H1 (cell line): ENCODE data around the gene POLR2C. TPM values are rescaled to one million over a fixed set of nuclear protein-coding genes. Genes with fewer than 3 reads are reported as not detected.

ENCODE experiments used
- CTCF ChIA-PET: fragments of 300-600 bp; sonication (Branson Sonifier 250); formaldehyde crosslinking; loops from one replicate; lab custom pipeline; 2021; ENCODE audit not compliant: partially characterized antibody; lab: Charles Lee
- POLR2A ChIA-PET: fragments of 300-600 bp; sonication (Branson Sonifier 250); formaldehyde crosslinking; loops from one replicate; lab custom pipeline; 2021; ENCODE audit warnings: inconsistent platforms; ENCODE audit not compliant: partially characterized antibody; lab: Charles Lee
- DNase-seq, 2 experiments: peaks; one replicate each; pipeline versions ENCODE4 v3.0.0 to v3.0.0-alpha.2; 2010 to 2022; ENCODE audit warnings: low spot score in 2 of 2, low read depth in 1 of 2, mixed read lengths in 1 of 2
- FAIRE-seq: peaks from 2 replicates; lab custom pipeline; 2011; peaks lifted over from hg19 to GRCh38; lab: Jason Lieb, UNC
- H2AFZ ChIP-seq: 2 replicates; pipeline ENCODE4 v1.8.1; 2012; ENCODE audit warnings: low read length, inconsistent platforms
- H2AK5ac ChIP-seq: 2 replicates; pipeline ENCODE4 v1.6.1; 2013; ENCODE audit warnings: low read depth, low read length
- H2BK120ac ChIP-seq: replicated peaks from 2 replicates; pipeline ENCODE3; 2013; ENCODE audit warnings: low read depth, low read length, inconsistent platforms
- H2BK12ac ChIP-seq: 2 replicates; pipeline ENCODE4 v1.6.1; 2013; ENCODE audit warnings: low read depth, low read length
- H2BK15ac ChIP-seq: 2 replicates; pipeline ENCODE4 v1.6.1; 2013; ENCODE audit warnings: low read length
- H2BK20ac ChIP-seq: 2 replicates; pipeline ENCODE4 v1.6.1; 2013; ENCODE audit warnings: low read length
- H2BK5ac ChIP-seq: 2 replicates; pipeline ENCODE4 v1.6.1; 2013; ENCODE audit warnings: low read depth, low read length
- H3K14ac ChIP-seq: 2 replicates; pipeline ENCODE4 v1.6.1; 2013; ENCODE audit warnings: inconsistent platforms; ENCODE audit not compliant: insufficient read length
- H3K18ac ChIP-seq: 2 replicates; pipeline ENCODE4 v1.6.1; 2013; ENCODE audit warnings: low read length; ENCODE audit errors: extremely low read depth
- H3K23ac ChIP-seq: 2 replicates; pipeline ENCODE4 v1.6.1; 2013; ENCODE audit warnings: inconsistent platforms; ENCODE audit not compliant: insufficient read length
- H3K23me2 ChIP-seq: 2 replicates; pipeline ENCODE4 v1.6.1; 2013; ENCODE audit warnings: low read depth, low read length
- H3K27ac ChIP-seq: 2 replicates; pipeline ENCODE4 v1.6.1; 2011; ENCODE audit warnings: low read depth, low read length, inconsistent platforms
- H3K27me3 ChIP-seq, 4 experiments: replicated peaks in 1 of 4; 1 replicate in 1 of 4; 2 replicates in 3 of 4; pipeline versions ENCODE4 v1.6.1 to v1.8.1; 2011 to 2013; ENCODE audit warnings: low read length in 3 of 4, mild to moderate bottlenecking in 3 of 4, inconsistent platforms in 2 of 4, mixed read lengths in 2 of 4, moderate library complexity in 1 of 4; ENCODE audit not compliant: control insufficient read depth in 3 of 4, insufficient read depth in 3 of 4; ENCODE audit errors: extremely low read depth in 1 of 4
- H3K36me3 ChIP-seq, 4 experiments: 2 replicates each; pipeline versions ENCODE4 v1.6.1 to v1.8.1; 2011 to 2013; ENCODE audit warnings: mild to moderate bottlenecking in 4 of 4, low read length in 3 of 4, moderate library complexity in 2 of 4, control low read depth in 1 of 4, inconsistent platforms in 1 of 4; ENCODE audit not compliant: insufficient read depth in 4 of 4, control insufficient read depth in 2 of 4
- H3K4ac ChIP-seq: replicated peaks from 2 replicates; pipeline ENCODE3; 2013; ENCODE audit warnings: low read length, low read depth, mixed read lengths, inconsistent platforms; ENCODE audit not compliant: insufficient read length
- H3K4me1 ChIP-seq, 4 experiments: replicated peaks in 1 of 4; 1 replicate in 1 of 4; 2 replicates in 3 of 4; pipeline versions ENCODE4 v1.6.1 to v1.8.1; 2011 to 2013; ENCODE audit warnings: low read length in 3 of 4, inconsistent platforms in 2 of 4, mixed read lengths in 1 of 4; ENCODE audit not compliant: insufficient read depth in 4 of 4, control insufficient read depth in 3 of 4
- H3K4me2 ChIP-seq, 2 experiments: 2 replicates each; pipeline versions ENCODE4 v1.6.1 to v1.8.1; 2011 to 2013; ENCODE audit warnings: low read depth in 2 of 2, low read length in 2 of 2, control low read depth in 1 of 2, inconsistent platforms in 1 of 2, mild to moderate bottlenecking in 1 of 2; ENCODE audit not compliant: insufficient read depth in 1 of 2
- H3K4me3 ChIP-seq, 4 experiments: fragments of 200-600, 300-600 bp in 1 of 4; sonication (generic), shearing (Covaris generic), sonication (Bioruptor Twin) in 1 of 4; 2 replicates each; pipeline versions ENCODE4 v1.5.1 to v1.8.1; 2011 to 2016; ENCODE audit warnings: low read length in 4 of 4, low read depth in 3 of 4, control low read depth in 2 of 4, inconsistent platforms in 2 of 4, mild to moderate bottlenecking in 2 of 4, mixed read lengths in 1 of 4, moderate library complexity in 1 of 4; ENCODE audit not compliant: insufficient read depth in 2 of 4; ENCODE audit errors: extremely low read depth in 1 of 4
- H3K56ac ChIP-seq: replicated peaks from 2 replicates; pipeline ENCODE3; 2013; ENCODE audit warnings: low read depth, mild to moderate bottlenecking, mixed read lengths, low read length, inconsistent platforms; ENCODE audit not compliant: insufficient read length
- H3K79me1 ChIP-seq: 2 replicates; pipeline ENCODE4 v1.6.1; 2013; ENCODE audit warnings: low read depth, low read length, control low read depth
- H3K79me2 ChIP-seq, 2 experiments: 2 replicates each; pipeline versions ENCODE4 v1.6.1 to v1.8.1; 2012 to 2013; ENCODE audit warnings: low read length in 2 of 2, mild to moderate bottlenecking in 2 of 2, inconsistent platforms in 1 of 2; ENCODE audit not compliant: insufficient read depth in 2 of 2, control insufficient read depth in 1 of 2
- H3K9ac ChIP-seq, 4 experiments: replicated peaks in 1 of 4; 1 replicate in 1 of 4; 2 replicates in 3 of 4; pipeline versions ENCODE4 v1.6.1 to v1.8.1; 2011 to 2013; ENCODE audit warnings: low read depth in 3 of 4, low read length in 3 of 4, control low read depth in 2 of 4, mild to moderate bottlenecking in 2 of 4, moderate library complexity in 2 of 4, inconsistent platforms in 1 of 4; ENCODE audit errors: extremely low read depth in 1 of 4
- H3K9me3 ChIP-seq, 2 experiments: 2 replicates each; pipeline versions ENCODE4 v1.6.1 to v1.8.1; 2012 to 2013; ENCODE audit warnings: mild to moderate bottlenecking in 2 of 2, moderate library complexity in 2 of 2, control low read depth in 1 of 2, inconsistent platforms in 1 of 2, low read depth in 1 of 2, low read length in 1 of 2, mixed read lengths in 1 of 2; ENCODE audit not compliant: insufficient read depth in 2 of 2
- H4K20me1 ChIP-seq, 2 experiments: replicated peaks in 1 of 2; 2 replicates each; pipeline versions ENCODE3 to v1.8.1; 2011 to 2013; ENCODE audit warnings: inconsistent platforms in 2 of 2, low read length in 2 of 2, mild to moderate bottlenecking in 1 of 2; ENCODE audit not compliant: insufficient read depth in 2 of 2, control insufficient read depth in 1 of 2
- H4K5ac ChIP-seq: 2 replicates; pipeline ENCODE4 v1.6.1; 2013; ENCODE audit warnings: low read length, low read depth, mixed read lengths, inconsistent platforms; ENCODE audit not compliant: insufficient read length
- H4K8ac ChIP-seq: 2 replicates; pipeline ENCODE4 v1.8.0; 2013; ENCODE audit warnings: mild to moderate bottlenecking, moderate library complexity, low read length, inconsistent platforms; ENCODE audit not compliant: insufficient read depth; ENCODE audit errors: extremely low read depth
- H4K91ac ChIP-seq: replicated peaks from 2 replicates; pipeline ENCODE3; 2013; ENCODE audit warnings: low read length, mixed read lengths, inconsistent platforms; ENCODE audit not compliant: insufficient read length
- ASH2L ChIP-seq: fragments of 200-600, 300-600 bp; sonication (generic); IDR thresholded peaks from one replicate; pipeline ENCODE4 v1.7.1; 2017; ENCODE audit warnings: low read length
- CHD1 ChIP-seq: IDR thresholded peaks from 2 replicates; pipeline ENCODE4 v1.6.1; 2012; ENCODE audit warnings: low read depth, low read length, improper control_type of control experiment
- POLR2A ChIP-seq, 2 experiments: IDR thresholded peaks; 1 replicate in 1 of 2; 2 replicates in 1 of 2; pipeline ENCODE4 v1.6.1; 2011; ENCODE audit warnings: low read depth in 2 of 2, low read length in 2 of 2, mild to moderate bottlenecking in 2 of 2; ENCODE audit errors: control extremely low read depth in 1 of 2
- RAD21 ChIP-seq, 2 experiments: IDR thresholded peaks in 1 of 2; conservative IDR thresholded peaks in 1 of 2; 2 replicates each; pipeline ENCODE4 v1.6.1; 2011; ENCODE audit warnings: low read depth in 2 of 2, low read length in 2 of 2, improper control_type of control experiment in 1 of 2, inconsistent platforms in 1 of 2, mild to moderate bottlenecking in 1 of 2, moderate library complexity in 1 of 2
- RFX5 ChIP-seq: IDR thresholded peaks from 2 replicates; pipeline ENCODE4 v1.6.1; 2011; ENCODE audit warnings: low read depth, low read length, improper control_type of control experiment, borderline replicate concordance
- SAP30 ChIP-seq: fragments of 300-600 bp; sonication (generic); IDR thresholded peaks from 2 replicates; pipeline ENCODE4 v1.7.1; 2012; ENCODE audit warnings: low read length, moderate library complexity, mild to moderate bottlenecking, inconsistent platforms; ENCODE audit not compliant: insufficient read depth, insufficient replicate concordance
- SIX5 ChIP-seq: IDR thresholded peaks from 2 replicates; pipeline ENCODE4 v1.6.1; 2011; ENCODE audit warnings: mild to moderate bottlenecking, low read depth, low read length
- WGBS, 2 experiments: shearing (Covaris generic) in 1 of 2; methylation state at CpG; one replicate each; pipeline versions ENCODE4 v1.1.6 to v1.1.7; 2013 to 2015; ENCODE audit warnings: low lambda C conversion rate in 2 of 2, mixed read lengths in 2 of 2, inconsistent platforms in 1 of 2, low coverage in 1 of 2, missing lambda C conversion rate in 1 of 2; ENCODE audit not compliant: insufficient replicate concordance in 2 of 2, insufficient coverage in 1 of 2, insufficient read length in 1 of 2; ENCODE audit errors: extremely low coverage in 1 of 2, missing lambda C conversion rate in 1 of 2; 5-methylcytosine and 5-hydroxymethylcytosine counted together
- polyA plus RNA-seq, 7 experiments: library from polyadenylated mRNA; depleted of rRNA in 3 of 7; stranded (reverse) in 5 of 7; unstranded in 2 of 7; fragments of >200 nt in 5 of 7; fragments of 200-250 nt in 2 of 7; gene quantifications; 1 replicate in 5 of 7; 2 replicates in 1 of 7; 4 replicates in 1 of 7; pipeline versions ENCODE4 v1.2.1 to v1.2.3, GENCODE V29; 2011 to 2013; ENCODE audit warnings: missing spikeins in 2 of 7, mixed read lengths in 2 of 7
- total RNA-seq: library from RNA; stranded (reverse); fragmentation: NEBNext Ultra II Directional; extraction: Animal tissue kit (Norgen Biotek cat#: 25700); gene quantifications from 2 replicates; pipeline ENCODE4 v1.2.1, GENCODE V29; 2021
- TF ChIP-seq, protein P1 (sequence below): IDR thresholded peaks from 2 replicates; pipeline ENCODE4 v1.6.1; 2012; ENCODE audit warnings: inconsistent platforms

Gene POLR2C
- total and polyA plus RNA-seq, 2 of the 8 experiments (the other 6 are each of a cell fraction or from before 2014, with no cell fraction given) = 72.5 to 132 TPM

DNA sequence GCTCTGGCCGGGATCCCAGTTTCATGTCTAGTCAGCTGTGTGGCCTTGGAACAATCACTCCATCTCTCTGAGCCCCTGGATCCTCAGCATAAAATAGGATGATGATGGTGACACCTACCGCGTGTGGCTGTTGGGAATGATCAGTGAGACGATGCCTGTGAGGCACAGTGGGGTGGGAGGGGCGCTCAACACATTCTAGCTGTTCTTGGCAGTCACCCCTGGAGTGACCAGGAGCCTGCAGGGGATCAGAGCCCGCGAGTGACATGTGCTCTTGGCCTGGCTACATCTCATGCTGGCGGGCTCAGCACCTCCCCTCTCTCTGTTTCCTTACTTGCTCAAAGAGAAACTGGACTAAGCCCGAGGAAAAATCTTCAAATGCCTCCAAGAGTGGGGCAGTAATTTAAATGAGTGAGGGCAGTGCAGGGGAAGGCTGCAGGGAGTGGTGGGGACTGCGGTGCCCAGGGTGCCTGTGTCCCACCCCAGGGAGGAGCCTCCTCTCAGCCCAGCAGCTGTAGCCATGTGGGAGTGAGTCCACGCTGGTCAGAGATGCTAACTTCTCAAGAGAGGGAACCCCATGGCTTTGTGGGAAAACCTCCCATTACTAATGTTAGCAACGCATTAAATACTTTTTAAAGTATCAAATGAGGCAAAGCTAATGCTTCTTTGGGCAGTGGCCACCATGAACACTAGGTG, 46.9 kb downstream of the POLR2C start:
- H3K27me3 ChIP-seq = no peaks in the 10 kb centered on the region
- no peaks in the 10 kb centered on the region for H4K20me1 ChIP-seq
- no peaks in the 10 kb centered on the region for H3K9me3 ChIP-seq
- WGBS, 2 experiments = 89% methylated on average over 12 of the region's 12 CpGs; no CpG with 5 or more reads in 1 of the 2 experiments
- H3K9ac ChIP-seq = no peak overlapping the region
- H3K23ac ChIP-seq = no peak overlapping the region
- H2BK120ac ChIP-seq = no peak overlapping the region
- DNase-seq (no peak), FAIRE-seq (no peak)
- TF ChIP-seq POLR2A (IDR thresholded peaks at IDR 0.05; ENCODE audit: control extremely low read depth in 1 of 2, low read depth in 2 of 2, low read length in 2 of 2) (no peak), RFX5 (no peak), ASH2L (no peak), CHD1 (no peak), SAP30 (no peak), RAD21 (IDR thresholded peaks at IDR 0.05 in 1 of 2, conservative IDR thresholded peaks at IDR 0.05 in 1 of 2; ENCODE audit: low read depth in 2 of 2, low read length in 2 of 2) (no peak), SIX5 (no peak)
- TF ChIP-seq, protein P1, sequence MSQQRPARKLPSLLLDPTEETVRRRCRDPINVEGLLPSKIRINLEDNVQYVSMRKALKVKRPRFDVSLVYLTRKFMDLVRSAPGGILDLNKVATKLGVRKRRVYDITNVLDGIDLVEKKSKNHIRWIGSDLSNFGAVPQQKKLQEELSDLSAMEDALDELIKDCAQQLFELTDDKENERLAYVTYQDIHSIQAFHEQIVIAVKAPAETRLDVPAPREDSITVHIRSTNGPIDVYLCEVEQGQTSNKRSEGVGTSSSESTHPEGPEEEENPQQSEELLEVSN = no peak
- H4K8ac ChIP-seq = no peak overlapping the region
- no peak overlapping the region for H2AFZ ChIP-seq
- no peak overlapping the region for H3K4me2 ChIP-seq
- H4K91ac ChIP-seq = no peak overlapping the region
- H3K79me1 ChIP-seq = no peaks in the 10 kb centered on the region
- H3K4me1 ChIP-seq = peaks cover 0 to 13% (median 7%) of the 10 kb centered on the region in 4 experiments; a peak in 6 of 7 replicates
- H3K56ac ChIP-seq = no peak overlapping the region
- no peak overlapping the region; the same call in 1 of the 2 replicates for H2BK12ac ChIP-seq
- H3K36me3 ChIP-seq = no peaks in the 10 kb centered on the region
- no peak overlapping the region for H3K4me3 ChIP-seq
- no peak overlapping the region for H4K5ac ChIP-seq
- H2BK5ac ChIP-seq = no peak overlapping the region
- H3K79me2 ChIP-seq = no peaks in the 10 kb centered on the region
- H2AK5ac ChIP-seq = no peak overlapping the region
- no peak overlapping the region for H3K4ac ChIP-seq
- no peak overlapping the region for H3K14ac ChIP-seq
- H2BK20ac ChIP-seq = no peak overlapping the region
- no peak overlapping the region for H2BK15ac ChIP-seq
- ChIA-PET CTCF (interaction anchor here (0.6 to 8.8 kb wide), 5 partner anchors 9 to 47 kb away, joined by 3 to 89 read pairs (median 5); partner anchors contain the start of gene POLR2C), POLR2A (interaction anchor here (1.6 kb wide), 1 partner anchor 8 kb away, joined by 5 read pairs; no protein-coding TSS in a partner anchor)
- peaks cover under 1% of the 10 kb centered on the region; the same call in 1 of the 2 replicates for H3K23me2 ChIP-seq
- H3K27ac ChIP-seq = no peak overlapping the region
- no peak overlapping the region for H3K18ac ChIP-seq
